Pancreas (tissue), 8 donors: ENCODE data around the gene CCDC73. TPM values are rescaled to one million over a fixed set of nuclear protein-coding genes. Genes with fewer than 3 reads are reported as not detected.

Experiments used
- polyA plus RNA-seq, 2 donors: library from polyadenylated mRNA; stranded (reverse); fragments of 200-250 nt; gene quantifications; one replicate each; pipeline ENCODE4 v1.2.3, GENCODE V29; 2013
- total RNA-seq, 6 donors: library from RNA; stranded (reverse); fragmentation: NEBNext Ultra II Directional in 4 of 6; extraction: Animal tissue kit (Norgen Biotek cat#: 25700) in 4 of 6; gene quantifications; one replicate each; pipeline versions ENCODE4 v1.2.1 to v1.2.4, GENCODE V29; 2021 to 2023
- donor health status: healthy with polysubstance abuse.
- donor health status: DM: no; HTN: no; CAD: no; lungs with moderate emphysema.
- donor health status: DM: no; HTN: no; CAD: no.
- donor health status: Bipolar disorder and iron deficiency.
- donor health status: DM: yes; HTN: yes; CAD: no.
- donor health status: DM: no; HTN: no; CAD: no.
- donor health status: DM: no; HTN: no; CAD: no.
- donor health status: DM: yes; HTN: yes; CAD: no.

CCDC73 gene
- total and polyA plus RNA-seq, 8 donors: 0.06 TPM; not detected in 7

Other genes starting within 250 kb of the CCDC73 start
- gene EIF3M, start 210.8 kb downstream of the CCDC73 start, total RNA-seq: 100 to 1,000 TPM; 119 to 203 (median 136) TPM
- 100 to 1,000 TPM; 102 to 160 TPM for gene EIF3M, start 210.8 kb downstream of the CCDC73 start, polyA plus RNA-seq
- 1 to 10 TPM; 1.6 to 7.3 (median 2.0) TPM for gene PRRG4, start 35.3 kb upstream of the CCDC73 start, total RNA-seq
- 1 to 10 TPM; 1.3 to 2.7 TPM for gene PRRG4, start 35.3 kb upstream of the CCDC73 start, polyA plus RNA-seq
- gene QSER1, start 98.1 kb upstream of the CCDC73 start, total RNA-seq: 10 to 100 TPM; 15.5 to 25.1 (median 21.4) TPM
- 1 to 10 TPM; 3.0 to 4.4 TPM for gene QSER1, start 98.1 kb upstream of the CCDC73 start, polyA plus RNA-seq
- gene DEPDC7, start 221.2 kb upstream of the CCDC73 start, total RNA-seq: 1 to 10 TPM; 1.5 to 2.9 (median 2.6) TPM
- 1 to 10 TPM; 2.6 to 3.3 TPM for gene DEPDC7, start 221.2 kb upstream of the CCDC73 start, polyA plus RNA-seq
- gene TCP11L1, start 244.9 kb upstream of the CCDC73 start, total RNA-seq: 10 to 100 TPM in 1 of 6 donors, 1 to 10 TPM in 5; 5.9 to 12.8 (median 8.3) TPM
- 1 to 10 TPM; 4.1 to 4.6 TPM for gene TCP11L1, start 244.9 kb upstream of the CCDC73 start, polyA plus RNA-seq